NCI-H510A treated with DMSO at 0.1 percent for 48 hours (cell line): ENCODE results near the gene DHX35.
A peak's percentile ranks its signal among the peaks of the same experiment; 100 is the strongest.

Experiments
- DNase-seq: peaks from one replicate; lab custom pipeline; 2025; lab: John Stamatoyannopoulos, UW

DHX35 gene

GRCh38 chr20:39066471-39067242, 104.5 kb downstream of the DHX35 start:
- DNase-seq, result no peak

GRCh38 chr20:39067526-39068216, 105.5 kb downstream of the DHX35 start:
- no peak for DNase-seq

GRCh38 chr20:39069976-39070375, 107.8 kb downstream of the DHX35 start:
- no peak for DNase-seq

- no peak for DNase-seq
Observed at GRCh38 chr20:39070484-39071231, 108.5 kb downstream of the DHX35 start.

- DNase-seq, result no peak
Observed at GRCh38 chr20:39072132-39072531, 110.0 kb downstream of the DHX35 start.

- no peak for DNase-seq
Observed at GRCh38 chr20:39072653-39073052, 110.5 kb downstream of the DHX35 start.

GRCh38 chr20:39075731-39076130, 113.6 kb downstream of the DHX35 start:
- no peak for DNase-seq

GRCh38 chr20:39076958-39077357, 114.8 kb downstream of the DHX35 start:
- no peak for DNase-seq

- DNase-seq, result no peak
Observed at GRCh38 chr20:39080326-39080725, 118.2 kb downstream of the DHX35 start.

- DNase-seq, result peak; percentile 75
Observed at GRCh38 chr20:39081255-39081654, 119.1 kb downstream of the DHX35 start.

- no peak for DNase-seq
Observed at GRCh38 chr20:39082622-39083398, 120.7 kb downstream of the DHX35 start.

GRCh38 chr20:39083761-39084160, 121.6 kb downstream of the DHX35 start:
- no peak for DNase-seq

- DNase-seq, result no peak
Observed at GRCh38 chr20:39089029-39089428, 126.9 kb downstream of the DHX35 start.
